ENCODE data around the gene ABHD2.

ABHD2 gene

GRCh38 chr15:89103481-89104171, 15.4 kb downstream of the ABHD2 start:
- no peak for TF ChIP-seq CTCF (IDR thresholded peaks at IDR 0.05; ENCODE audit: insufficient read depth, low read depth, low read length, missing control alignments)
- no peak for DNase-seq (ENCODE audit: low read depth)
- no peak overlapping the region for H3K4me3 ChIP-seq (ENCODE audit: low read depth, low read length)

- no peak for DNase-seq (ENCODE audit: low read depth)
- no peak for TF ChIP-seq CTCF (IDR thresholded peaks at IDR 0.05; ENCODE audit: insufficient read depth, low read depth, low read length, missing control alignments)
- H3K4me3 ChIP-seq (ENCODE audit: low read depth, low read length): no peak overlapping the region
Measured at GRCh38 chr15:89104172-89104564, 15.9 kb downstream of the ABHD2 start.

- H3K4me3 ChIP-seq (ENCODE audit: low read depth, low read length): no peak overlapping the region
- no peak for DNase-seq (ENCODE audit: low read depth)
- no peak for TF ChIP-seq CTCF (IDR thresholded peaks at IDR 0.05; ENCODE audit: insufficient read depth, low read depth, low read length, missing control alignments)
Measured at GRCh38 chr15:89105147-89105546, 16.9 kb downstream of the ABHD2 start.

- no peak overlapping the region for H3K4me3 ChIP-seq (ENCODE audit: low read depth, low read length)
- no peak for TF ChIP-seq CTCF (IDR thresholded peaks at IDR 0.05; ENCODE audit: insufficient read depth, low read depth, low read length, missing control alignments)
- no peak for DNase-seq (ENCODE audit: low read depth)
Measured at GRCh38 chr15:89106200-89106599, 17.9 kb downstream of the ABHD2 start.

GRCh38 chr15:89107984-89108383, 19.7 kb downstream of the ABHD2 start:
- no peak for TF ChIP-seq CTCF (IDR thresholded peaks at IDR 0.05; ENCODE audit: insufficient read depth, low read depth, low read length, missing control alignments)
- DNase-seq (ENCODE audit: low read depth): no peak
- H3K4me3 ChIP-seq (ENCODE audit: low read depth, low read length): no peak overlapping the region

- TF ChIP-seq CTCF (IDR thresholded peaks at IDR 0.05; ENCODE audit: insufficient read depth, low read depth, low read length, missing control alignments): no peak
- no peak for DNase-seq (ENCODE audit: low read depth)
- H3K4me3 ChIP-seq (ENCODE audit: low read depth, low read length): no peak overlapping the region
Measured at GRCh38 chr15:89108835-89109234, 20.6 kb downstream of the ABHD2 start.

- no peak overlapping the region for H3K4me3 ChIP-seq (ENCODE audit: low read depth, low read length)
- TF ChIP-seq CTCF (IDR thresholded peaks at IDR 0.05; ENCODE audit: insufficient read depth, low read depth, low read length, missing control alignments): no peak
- DNase-seq (ENCODE audit: low read depth): no peak
Measured at GRCh38 chr15:89109238-89109637, 21.0 kb downstream of the ABHD2 start.

All from GM12865 (cell line).